ENCODE results near the gene CKB.

The CKB gene

DNA sequence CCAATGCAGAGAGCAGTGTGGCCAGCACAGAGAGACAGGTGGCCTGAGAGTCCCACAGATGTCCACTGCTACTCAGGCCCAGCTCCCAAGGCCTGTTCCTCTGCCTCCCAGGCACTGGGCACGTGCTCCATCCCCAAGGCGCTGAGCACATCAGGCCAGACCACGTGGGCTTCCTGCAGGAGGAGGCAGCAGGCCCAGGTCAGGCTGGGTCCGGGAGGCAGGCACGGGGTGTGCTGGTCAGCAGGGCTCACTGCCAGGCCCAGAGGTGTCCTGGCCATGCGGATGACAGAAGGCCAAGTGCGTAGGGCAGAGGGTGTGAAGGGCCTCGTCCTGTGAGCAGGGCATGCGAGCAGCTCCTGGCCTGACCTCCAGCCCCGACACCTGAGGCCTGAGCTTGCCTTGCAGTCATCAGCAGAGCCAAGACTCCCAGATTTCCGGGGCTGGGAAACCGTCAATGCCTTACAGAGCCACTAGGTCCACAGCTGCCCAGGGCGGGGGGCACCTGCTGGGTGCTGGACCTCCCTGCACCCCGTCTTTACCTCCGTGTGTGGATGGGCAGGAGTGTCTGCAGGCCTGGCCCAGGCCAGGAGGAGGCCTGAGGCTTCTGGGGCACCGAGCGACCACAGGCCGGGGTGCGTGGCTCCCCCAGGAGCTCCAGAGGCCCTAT is 21.2 kb upstream of the CKB start:
- no peaks in the 10 kb centered on the region for H3K9me3 ChIP-seq (ENCODE audit: control insufficient read depth, low read length)
- H3K36me3 ChIP-seq (ENCODE audit: control insufficient read depth, insufficient read depth, low read length) = no peaks in the 10 kb centered on the region
- H3K27me3 ChIP-seq (replicated peaks; ENCODE audit: control insufficient read depth, insufficient read depth, low read length, poor library complexity, severe bottlenecking) = no peaks in the 10 kb centered on the region
- no peak overlapping the region for H3K4me3 ChIP-seq (ENCODE audit: insufficient read depth, low read depth, low read length, poor library complexity, severe bottlenecking)
- no peak for DNase-seq
- no peaks in the 10 kb centered on the region for H3K4me1 ChIP-seq (ENCODE audit: control insufficient read depth, insufficient read depth, low read length, poor library complexity, severe bottlenecking)
- H3K27ac ChIP-seq (ENCODE audit: insufficient read depth, low read length, poor library complexity, severe bottlenecking) = no peak overlapping the region

DNA sequence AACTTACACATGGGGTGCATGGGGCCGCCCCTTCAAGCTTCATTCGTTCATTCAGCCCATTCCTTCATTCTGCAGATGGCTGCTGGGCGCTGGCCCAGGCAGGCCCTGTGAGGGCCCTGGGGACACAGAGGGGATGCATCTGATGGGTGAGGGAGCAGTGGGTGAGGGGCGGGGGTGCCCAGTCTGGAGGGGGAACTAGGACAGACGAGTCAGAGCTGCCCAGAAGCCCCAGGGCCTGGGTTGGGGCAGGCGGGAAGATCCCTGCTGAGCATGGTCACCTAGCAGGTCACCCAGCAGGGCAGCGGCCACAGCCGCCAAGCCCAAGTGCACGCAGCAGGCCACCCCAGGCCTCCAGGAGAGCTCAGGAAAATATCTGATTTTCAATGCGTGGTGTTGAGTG is 20.5 kb upstream of the CKB start:
- DNase-seq = no peak
- no peaks in the 10 kb centered on the region for H3K27me3 ChIP-seq (replicated peaks; ENCODE audit: control insufficient read depth, insufficient read depth, low read length, poor library complexity, severe bottlenecking)
- no peaks in the 10 kb centered on the region for H3K4me1 ChIP-seq (ENCODE audit: control insufficient read depth, insufficient read depth, low read length, poor library complexity, severe bottlenecking)
- no peak overlapping the region for H3K4me3 ChIP-seq (ENCODE audit: insufficient read depth, low read depth, low read length, poor library complexity, severe bottlenecking)
- H3K36me3 ChIP-seq (ENCODE audit: control insufficient read depth, insufficient read depth, low read length) = no peaks in the 10 kb centered on the region
- H3K9me3 ChIP-seq (ENCODE audit: control insufficient read depth, low read length) = no peaks in the 10 kb centered on the region
- H3K27ac ChIP-seq (ENCODE audit: insufficient read depth, low read length, poor library complexity, severe bottlenecking) = no peak overlapping the region

DNA sequence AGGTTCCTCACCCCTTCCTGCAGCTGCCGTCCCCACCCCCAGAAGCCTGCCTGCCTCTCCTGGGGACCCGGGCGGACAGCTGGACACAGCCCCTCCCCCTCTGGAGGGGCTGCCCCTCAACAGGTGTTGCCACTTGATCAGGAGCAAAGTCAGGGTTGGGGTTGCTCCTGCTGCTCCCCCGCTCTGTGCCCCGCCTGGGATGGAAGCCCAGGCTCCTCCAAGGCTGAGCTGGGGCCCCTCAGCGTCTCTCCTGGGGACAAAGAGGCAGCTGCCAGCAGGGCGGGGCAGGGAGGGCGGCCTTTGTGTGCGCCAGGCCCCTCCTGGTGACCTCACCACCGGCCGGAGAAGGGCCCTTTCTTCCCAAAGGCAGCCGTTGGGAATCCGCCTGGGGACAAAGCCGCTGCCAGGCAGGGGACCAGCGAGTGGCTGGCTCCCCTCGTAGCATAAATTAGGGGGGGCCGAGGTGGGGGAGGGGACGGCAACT is 20.0 kb upstream of the CKB start:
- Histone ChIP-seq H3K27ac (ENCODE audit: insufficient read depth, low read length, poor library complexity, severe bottlenecking) (no peak overlapping the region), H3K4me1 (ENCODE audit: control insufficient read depth, insufficient read depth, low read length, poor library complexity, severe bottlenecking) (no peaks in the 10 kb centered on the region)
- no peak for DNase-seq

DNA sequence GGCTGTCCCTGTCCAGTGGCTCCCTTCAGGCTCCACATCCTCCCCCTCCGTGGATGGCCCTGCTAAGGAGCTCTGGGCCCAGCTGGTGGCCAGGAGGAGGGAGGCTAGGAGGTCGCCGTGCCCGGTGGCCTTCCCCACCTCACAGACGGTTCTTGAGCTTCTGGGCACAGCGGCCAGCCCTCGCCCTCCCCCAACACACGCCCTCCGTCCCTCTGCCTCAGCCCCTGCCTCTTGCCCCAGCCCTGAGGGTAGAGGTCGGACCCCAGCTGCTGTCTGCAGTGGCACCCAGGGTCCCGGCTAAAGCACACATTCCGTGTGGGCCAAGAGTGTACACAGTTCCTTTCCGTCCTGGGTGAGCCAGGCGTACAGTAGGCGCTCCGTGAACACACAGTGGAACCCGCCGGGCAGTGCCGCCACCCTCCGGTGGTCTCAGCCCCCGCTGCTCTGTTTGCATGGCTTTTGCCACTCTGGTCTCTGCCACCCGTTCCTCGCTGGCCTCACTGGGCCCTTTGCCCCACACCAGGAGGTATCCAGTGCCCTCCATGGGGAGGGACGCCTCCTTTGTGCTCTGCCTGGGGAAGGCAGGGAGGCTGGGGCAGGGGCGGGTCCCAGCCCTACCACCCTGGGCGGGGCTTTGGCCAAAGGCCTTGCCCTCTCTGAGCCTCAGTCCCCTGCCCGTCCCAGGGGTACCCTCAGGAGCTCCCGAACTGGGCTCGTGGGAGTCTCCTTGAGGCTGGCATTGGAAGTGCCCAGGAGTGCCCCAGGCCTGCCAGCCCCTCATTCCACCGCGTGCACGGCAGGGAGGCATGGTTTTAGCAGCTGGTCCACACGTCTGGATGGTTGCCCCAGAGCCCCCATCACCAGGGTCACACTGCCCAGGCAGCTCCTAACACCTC is 19.3 kb upstream of the CKB start:
- H3K9me3 ChIP-seq (ENCODE audit: control insufficient read depth, low read length) = no peaks in the 10 kb centered on the region
- no peaks in the 10 kb centered on the region for H3K4me1 ChIP-seq (ENCODE audit: control insufficient read depth, insufficient read depth, low read length, poor library complexity, severe bottlenecking)
- H3K36me3 ChIP-seq (ENCODE audit: control insufficient read depth, insufficient read depth, low read length) = no peaks in the 10 kb centered on the region
- DNase-seq = no peak
- no peak overlapping the region for H3K27ac ChIP-seq (ENCODE audit: insufficient read depth, low read length, poor library complexity, severe bottlenecking)
- H3K4me3 ChIP-seq (ENCODE audit: insufficient read depth, low read depth, low read length, poor library complexity, severe bottlenecking) = no peak overlapping the region
- no peaks in the 10 kb centered on the region for H3K27me3 ChIP-seq (replicated peaks; ENCODE audit: control insufficient read depth, insufficient read depth, low read length, poor library complexity, severe bottlenecking)

More for the DNA sequence above, 20.0 kb upstream of the CKB start:
- no peaks in the 10 kb centered on the region for H3K36me3 ChIP-seq (ENCODE audit: control insufficient read depth, insufficient read depth, low read length)
- no peaks in the 10 kb centered on the region for H3K9me3 ChIP-seq (ENCODE audit: control insufficient read depth, low read length)
- no peak overlapping the region for H3K4me3 ChIP-seq (ENCODE audit: insufficient read depth, low read depth, low read length, poor library complexity, severe bottlenecking)
- H3K27me3 ChIP-seq (replicated peaks; ENCODE audit: control insufficient read depth, insufficient read depth, low read length, poor library complexity, severe bottlenecking) = no peaks in the 10 kb centered on the region

DNA sequence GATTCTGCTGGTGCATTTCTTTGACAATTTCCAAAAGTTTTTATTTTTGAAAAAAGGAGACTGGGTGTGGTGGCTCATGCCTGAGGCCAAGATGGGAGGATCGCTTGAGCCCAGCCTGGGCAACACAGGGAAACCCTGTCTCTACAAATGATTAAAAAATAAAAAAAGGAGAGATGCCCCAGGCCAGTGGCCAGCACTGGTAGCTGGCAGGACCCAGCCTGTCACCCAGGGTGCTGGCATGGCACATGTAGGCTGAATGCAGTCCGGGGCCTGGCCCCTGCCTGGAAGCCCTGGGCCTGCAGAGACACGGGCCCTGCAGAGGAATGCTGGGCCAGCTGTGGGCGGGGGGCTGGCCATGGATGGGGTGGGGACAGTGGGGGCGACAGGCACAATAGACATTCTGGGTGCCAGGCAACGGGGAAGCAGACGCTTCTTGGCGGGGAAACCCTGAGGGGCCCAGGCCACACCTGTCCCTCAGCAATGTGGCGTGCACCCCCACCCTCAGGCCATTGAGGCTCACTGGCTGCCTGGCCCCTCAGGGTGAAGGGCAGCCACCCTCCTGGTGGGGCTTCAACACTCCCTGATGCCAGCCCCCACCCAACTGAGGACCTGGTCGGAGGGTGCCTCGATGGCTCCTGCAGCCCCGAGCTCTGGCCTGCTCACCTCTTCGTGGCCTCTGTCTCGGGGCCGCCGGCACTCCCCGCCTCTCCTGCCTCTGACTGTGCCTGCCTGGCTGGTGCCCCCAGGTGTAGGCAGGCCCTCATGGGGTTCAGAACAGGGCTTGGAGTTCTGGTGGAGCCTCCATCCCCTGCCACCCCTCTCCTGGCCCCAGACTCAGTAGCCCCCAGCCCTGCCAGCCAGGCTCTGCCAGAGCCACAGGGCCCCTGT is 18.4 kb upstream of the CKB start:
- DNase-seq = no peak
- Histone ChIP-seq H3K4me1 (ENCODE audit: control insufficient read depth, insufficient read depth, low read length, poor library complexity, severe bottlenecking) (no peaks in the 10 kb centered on the region), H3K9me3 (ENCODE audit: control insufficient read depth, low read length) (no peaks in the 10 kb centered on the region), H3K27ac (ENCODE audit: insufficient read depth, low read length, poor library complexity, severe bottlenecking) (no peak overlapping the region), H3K36me3 (ENCODE audit: control insufficient read depth, insufficient read depth, low read length) (no peaks in the 10 kb centered on the region), H3K4me3 (ENCODE audit: insufficient read depth, low read depth, low read length, poor library complexity, severe bottlenecking) (no peak overlapping the region), H3K27me3 (replicated peaks; ENCODE audit: control insufficient read depth, insufficient read depth, low read length, poor library complexity, severe bottlenecking) (no peaks in the 10 kb centered on the region)

DNA sequence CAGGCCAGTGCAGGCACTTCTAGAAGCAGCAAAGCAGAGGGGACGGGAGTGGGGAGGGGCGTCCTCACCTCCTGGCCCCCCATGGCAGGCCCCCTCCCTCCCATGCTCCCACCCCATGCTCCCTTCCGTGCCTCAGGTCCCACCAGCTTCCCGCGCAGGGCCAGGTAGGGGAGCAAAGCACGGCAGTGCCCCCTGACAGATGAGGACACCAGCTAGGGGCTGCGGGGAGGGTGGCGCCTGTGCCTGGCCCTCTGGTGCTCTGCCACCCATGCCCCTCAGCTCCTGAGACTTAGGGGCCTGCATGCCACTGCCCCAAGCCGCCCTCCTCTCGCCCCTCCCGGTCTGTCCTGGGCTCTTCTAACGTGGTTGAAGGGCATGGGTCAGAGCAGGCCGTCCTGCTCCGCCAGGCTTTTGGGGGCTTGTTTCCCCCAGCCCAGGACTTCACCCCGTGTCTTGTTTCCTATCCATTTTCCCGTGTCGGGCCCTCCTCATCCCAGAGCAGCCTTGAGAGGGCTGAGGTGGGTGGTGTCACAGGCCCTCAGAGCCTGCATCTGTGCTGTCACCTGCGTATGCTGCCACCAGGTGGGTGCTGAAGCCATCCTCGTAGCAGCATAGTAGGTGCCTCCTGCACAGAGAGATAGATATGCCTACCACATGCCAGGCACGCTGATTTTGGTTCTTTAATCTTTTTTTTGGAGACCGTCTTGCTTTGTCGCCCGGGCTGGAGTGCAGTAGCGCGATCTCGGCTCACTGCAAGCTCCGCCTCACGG is 16.6 kb upstream of the CKB start:
- Histone ChIP-seq H3K4me3 (ENCODE audit: insufficient read depth, low read depth, low read length, poor library complexity, severe bottlenecking) (no peak overlapping the region), H3K4me1 (ENCODE audit: control insufficient read depth, insufficient read depth, low read length, poor library complexity, severe bottlenecking) (no peaks in the 10 kb centered on the region), H3K27ac (ENCODE audit: insufficient read depth, low read length, poor library complexity, severe bottlenecking) (no peak overlapping the region), H3K27me3 (replicated peaks; ENCODE audit: control insufficient read depth, insufficient read depth, low read length, poor library complexity, severe bottlenecking) (no peaks in the 10 kb centered on the region), H3K9me3 (ENCODE audit: control insufficient read depth, low read length) (no peaks in the 10 kb centered on the region), H3K36me3 (ENCODE audit: control insufficient read depth, insufficient read depth, low read length) (peaks cover 3% of the 10 kb centered on the region)
- no peak for DNase-seq

DNA sequence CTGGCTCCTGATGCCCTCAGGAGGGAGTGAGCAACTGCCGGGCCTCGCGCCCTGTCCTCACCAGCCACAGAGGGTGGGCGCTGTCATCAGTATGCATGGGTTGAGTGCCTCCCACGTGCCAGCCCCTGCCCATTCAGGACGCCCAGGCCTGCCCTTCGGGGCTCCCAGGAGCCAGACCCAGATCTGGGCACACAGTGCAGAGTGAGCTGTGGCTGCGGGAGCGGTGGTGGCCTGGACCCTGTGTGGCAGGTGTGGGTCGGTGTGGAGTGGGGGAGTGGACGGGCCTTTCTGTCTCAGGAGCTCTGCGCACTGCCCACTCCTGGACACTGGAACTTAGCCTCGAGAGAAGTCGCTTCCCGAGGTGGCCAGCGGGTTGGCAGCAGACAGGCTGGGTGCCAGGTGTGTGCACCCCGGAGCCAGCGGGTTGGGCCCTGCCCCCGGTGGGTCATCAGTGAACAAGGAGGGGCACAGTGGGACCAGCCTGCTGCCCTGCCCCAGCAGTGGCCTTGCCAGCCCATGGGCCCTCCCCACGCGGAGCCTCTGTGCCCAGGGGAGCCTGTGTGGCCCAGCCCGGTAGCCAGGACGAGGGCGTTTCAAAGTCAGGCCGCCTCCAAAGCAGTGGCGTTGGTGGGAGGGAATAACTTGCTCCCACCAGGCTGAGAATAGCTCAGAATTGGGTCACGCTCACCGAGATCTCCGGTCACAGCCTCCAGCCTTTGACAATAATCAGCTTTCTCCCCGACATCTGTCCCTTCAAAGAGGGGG is 15.8 kb upstream of the CKB start:
- peaks cover 8% of the 10 kb centered on the region for H3K36me3 ChIP-seq (ENCODE audit: control insufficient read depth, insufficient read depth, low read length)
- no peaks in the 10 kb centered on the region for H3K9me3 ChIP-seq (ENCODE audit: control insufficient read depth, low read length)
- no peak for DNase-seq
- no peaks in the 10 kb centered on the region for H3K4me1 ChIP-seq (ENCODE audit: control insufficient read depth, insufficient read depth, low read length, poor library complexity, severe bottlenecking)
- no peaks in the 10 kb centered on the region for H3K27me3 ChIP-seq (replicated peaks; ENCODE audit: control insufficient read depth, insufficient read depth, low read length, poor library complexity, severe bottlenecking)
- H3K27ac ChIP-seq (ENCODE audit: insufficient read depth, low read length, poor library complexity, severe bottlenecking) = no peak overlapping the region
- no peak overlapping the region for H3K4me3 ChIP-seq (ENCODE audit: insufficient read depth, low read depth, low read length, poor library complexity, severe bottlenecking)

DNA sequence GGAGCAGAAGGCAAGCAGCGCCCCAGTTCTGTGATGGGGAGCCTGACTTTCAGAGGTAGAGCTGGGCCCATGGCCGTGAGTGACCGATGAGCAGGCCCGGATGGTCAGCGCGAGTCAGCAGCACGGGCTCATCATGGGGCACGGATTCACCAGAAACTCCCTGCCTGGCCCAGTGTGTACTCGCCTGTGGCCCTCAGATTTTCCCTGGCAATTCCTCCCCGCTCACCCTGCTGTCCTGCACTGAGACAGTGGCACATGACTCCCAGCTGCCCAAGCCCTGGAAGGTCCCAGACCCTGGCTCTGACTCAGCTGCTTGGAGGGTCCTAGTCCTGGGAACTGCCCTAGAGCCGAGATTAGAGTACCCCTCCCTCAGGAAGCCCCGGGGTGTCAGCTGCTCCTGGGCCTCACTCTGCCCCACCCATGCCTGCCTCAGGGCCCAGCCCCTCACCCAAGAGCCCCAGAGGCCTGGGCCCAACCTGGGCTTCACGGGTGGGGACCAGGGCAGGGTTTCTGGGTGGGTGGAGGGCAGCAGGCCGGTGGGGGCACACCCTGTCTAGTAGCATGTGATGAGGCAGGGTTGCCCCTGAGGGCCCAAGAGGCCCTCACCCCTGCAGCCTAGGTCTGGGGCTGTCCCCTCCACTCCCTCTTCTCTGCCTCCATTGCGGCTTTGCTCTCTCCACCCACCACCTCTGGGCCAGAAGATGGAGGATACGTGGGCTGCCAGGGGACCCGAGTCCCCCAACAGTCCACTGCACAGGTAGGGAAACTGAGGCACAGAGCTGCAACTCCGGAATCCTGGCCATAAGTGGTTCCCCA is 14.8 kb upstream of the CKB start:
- no peaks in the 10 kb centered on the region for H3K27me3 ChIP-seq (replicated peaks; ENCODE audit: control insufficient read depth, insufficient read depth, low read length, poor library complexity, severe bottlenecking)
- H3K4me1 ChIP-seq (ENCODE audit: control insufficient read depth, insufficient read depth, low read length, poor library complexity, severe bottlenecking) = no peaks in the 10 kb centered on the region
- no peak overlapping the region for H3K4me3 ChIP-seq (ENCODE audit: insufficient read depth, low read depth, low read length, poor library complexity, severe bottlenecking)
- DNase-seq = no peak
- no peak overlapping the region for H3K27ac ChIP-seq (ENCODE audit: insufficient read depth, low read length, poor library complexity, severe bottlenecking)
- H3K9me3 ChIP-seq (ENCODE audit: control insufficient read depth, low read length) = no peaks in the 10 kb centered on the region
- peaks cover 18% of the 10 kb centered on the region for H3K36me3 ChIP-seq (ENCODE audit: control insufficient read depth, insufficient read depth, low read length)
